Fibroblast of lung (primary cell): ENCODE data around the gene THAP9.

Experiments used
- CTCF ChIP-seq, 2 donors: IDR thresholded peaks in 1 of 2; conservative IDR thresholded peaks in 1 of 2; 1 replicate in 1 of 2; 2 replicates in 1 of 2; pipeline ENCODE4 v1.5.1; 2011 to 2012; ENCODE audit warnings: low read length in 2 of 2, control low read depth in 1 of 2, inconsistent platforms in 1 of 2, low read depth in 1 of 2, mild to moderate bottlenecking in 1 of 2
- EZH2 ChIP-seq: IDR thresholded peaks from 2 replicates; pipeline ENCODE4 v1.5.1; 2012; ENCODE audit warnings: low read length, control low read depth, mild to moderate bottlenecking; ENCODE audit errors: missing control alignments

- TF ChIP-seq CTCF (conservative IDR thresholded peaks at IDR 0.05 in 1 of 2, IDR thresholded peaks at IDR 0.05 in 1 of 2; ENCODE audit: low read depth in 1 of 2, low read length in 2 of 2) (no peak), EZH2 (no peak)
Measured at GRCh38 chr4:82965763-82966162, 65.2 kb downstream of the THAP9 start.
